Esophagus (tissue), 2 donors: ENCODE measurements around the gene OLFML2A. TPM values are rescaled to one million over a fixed set of nuclear protein-coding genes. Genes with fewer than 3 reads are reported as not detected.
"Not testable (repeated sequence)": the region's sequence is repeated elsewhere in the genome, so short reads cannot be mapped to it uniquely, and the experiment has no call there.

Experiments used
- H3K27ac ChIP-seq, 2 donors: one replicate each; pipeline ENCODE4 v1.5.1; 2013; ENCODE audit warnings: low read depth in 2 of 2, mild to moderate bottlenecking in 2 of 2, inconsistent platforms in 1 of 2, low read length in 1 of 2, moderate library complexity in 1 of 2
- H3K27me3 ChIP-seq, 2 donors: one replicate each; pipeline ENCODE4 v1.6.1; 2013; ENCODE audit warnings: low read length in 2 of 2, control low read depth in 1 of 2, mild to moderate bottlenecking in 1 of 2; ENCODE audit not compliant: insufficient read depth in 2 of 2, control insufficient read depth in 1 of 2
- H3K36me3 ChIP-seq, 2 donors: one replicate each; pipeline ENCODE4 v1.6.1; 2013; ENCODE audit warnings: low read length in 1 of 2; ENCODE audit not compliant: control insufficient read depth in 2 of 2, insufficient read depth in 2 of 2
- H3K4me1 ChIP-seq, 2 donors: one replicate each; pipeline ENCODE4 v1.6.1; 2013; ENCODE audit warnings: low read length in 1 of 2; ENCODE audit not compliant: control insufficient read depth in 2 of 2, insufficient read depth in 2 of 2
- H3K4me3 ChIP-seq, 2 donors: one replicate each; pipeline ENCODE4 v1.5.1; 2013; ENCODE audit warnings: low read length in 2 of 2, mild to moderate bottlenecking in 2 of 2, low read depth in 1 of 2, moderate library complexity in 1 of 2
- H3K9me3 ChIP-seq, 2 donors: one replicate each; pipeline ENCODE4 v1.6.1; 2013; ENCODE audit warnings: mild to moderate bottlenecking in 2 of 2, low read depth in 1 of 2, low read length in 1 of 2, moderate library complexity in 1 of 2; ENCODE audit not compliant: control insufficient read depth in 2 of 2, insufficient read depth in 1 of 2
- WGBS, 2 donors: extraction: QIAGEN DNeasy Blood & Tissue Kit; methylation state at CpG; one replicate each; pipeline ENCODE4 v1.1.7; 2013; 5-methylcytosine and 5-hydroxymethylcytosine counted together
- polyA plus RNA-seq, 2 donors: library from polyadenylated mRNA; stranded (reverse); fragments of 200-250 nt; gene quantifications; one replicate each; pipeline ENCODE4 v1.2.3, GENCODE V29; 2013
- donor health status: healthy with polysubstance abuse.
- donor health status: Bipolar disorder and iron deficiency.

Gene OLFML2A
- polyA plus RNA-seq, 2 donors = 3.7 to 5.2 TPM

- Histone ChIP-seq H3K9me3 (no peaks in the 10 kb centered on the region), H3K27ac (no peak overlapping the region), H3K4me1 (no peaks in the 10 kb centered on the region), H3K36me3 (no peaks in the 10 kb centered on the region), H3K4me3 (no peak overlapping the region), H3K27me3 (peaks cover 0 to 4% of the 10 kb centered on the region in 2 donors)
- 67 to 75% methylated on average over 2 of the region's 2 CpGs for WGBS, 2 donors
These were observed 9.1 kb upstream of the OLFML2A start for GRCh38 chr9:124767821-124768220.

GRCh38 chr9:124768334-124768733 lies 8.6 kb upstream of the OLFML2A start:
- 68 to 71% methylated on average over 3 of the region's 3 CpGs for WGBS, 2 donors
- H3K9me3 ChIP-seq = no peaks in the 10 kb centered on the region
- H3K4me3 ChIP-seq = no peak overlapping the region
- no peak overlapping the region for H3K27ac ChIP-seq
- H3K27me3 ChIP-seq = peaks cover 0 to 4% of the 10 kb centered on the region in 2 donors
- H3K4me1 ChIP-seq = no peaks in the 10 kb centered on the region
- H3K36me3 ChIP-seq = no peaks in the 10 kb centered on the region

GRCh38 chr9:124768750-124769548 lies 8.0 kb upstream of the OLFML2A start:
- Histone ChIP-seq H3K27ac (no peak overlapping the region), H3K4me1 (no peaks in the 10 kb centered on the region), H3K27me3 (peaks cover 0 to 4% of the 10 kb centered on the region in 2 donors), H3K4me3 (peak overlapping the region in 1 of 2 donors; percentile 67), H3K36me3 (no peaks in the 10 kb centered on the region), H3K9me3 (no peaks in the 10 kb centered on the region)
- WGBS, 2 donors = 25 to 31% methylated on average over 11 of the region's 11 CpGs

GRCh38 chr9:124769549-124770358 lies 7.2 kb upstream of the OLFML2A start:
- Histone ChIP-seq H3K9me3 (no peaks in the 10 kb centered on the region), H3K27ac (peak overlapping the region in 1 of 2 donors; percentile 14), H3K4me1 (no peaks in the 10 kb centered on the region), H3K27me3 (peaks cover 0 to 4% of the 10 kb centered on the region in 2 donors), H3K36me3 (no peaks in the 10 kb centered on the region), H3K4me3 (peak overlapping the region; percentile 52 to 67)
- WGBS, 2 donors = 4 to 6% methylated on average over 52 to 56 of the region's 56 CpGs

GRCh38 chr9:124770359-124771020 lies 6.4 kb upstream of the OLFML2A start:
- H3K4me3 ChIP-seq = peak overlapping the region; percentile 67 to 85
- H3K27me3 ChIP-seq = peaks cover 0 to 3% of the 10 kb centered on the region in 2 donors
- 1% methylated on average over 26 to 43 of the region's 43 CpGs for WGBS, 2 donors
- H3K4me1 ChIP-seq = no peaks in the 10 kb centered on the region
- H3K27ac ChIP-seq = peak overlapping the region in 1 of 2 donors; percentile 14
- no peaks in the 10 kb centered on the region for H3K36me3 ChIP-seq
- no peaks in the 10 kb centered on the region for H3K9me3 ChIP-seq

- Histone ChIP-seq H3K27me3 (peaks cover 0 to 2% of the 10 kb centered on the region in 2 donors), H3K36me3 (no peaks in the 10 kb centered on the region), H3K4me1 (no peaks in the 10 kb centered on the region), H3K27ac (peak within 1 kb of the TSS; percentile 47 to 52), H3K4me3 (peak within 1 kb of the TSS; percentile 68 to 85), H3K9me3 (no peaks in the 10 kb centered on the region)
- 0% methylated on average over 55 to 82 of the region's 82 CpGs for WGBS, 2 donors
These were observed 5.7 kb upstream of the OLFML2A start, which contains the start of gene NR6A1 for GRCh38 chr9:124771021-124771866. Gene NR6A1 (minus strand): TSS chr9:124771311.

- no peaks in the 10 kb centered on the region for H3K9me3 ChIP-seq
- peaks cover 0 to 3% of the 10 kb centered on the region in 2 donors for H3K4me1 ChIP-seq
- H3K27ac ChIP-seq = peak overlapping the region; percentile 47 to 52
- 20% methylated on average over 37 to 39 of the region's 39 CpGs for WGBS, 2 donors
- H3K27me3 ChIP-seq = peaks cover 0 to 2% of the 10 kb centered on the region in 2 donors
- H3K4me3 ChIP-seq = peak overlapping the region; percentile 46 to 68
- H3K36me3 ChIP-seq = no peaks in the 10 kb centered on the region
These were observed 4.9 kb upstream of the OLFML2A start for GRCh38 chr9:124771867-124772679.

- not testable (repeated sequence) for H3K4me1 ChIP-seq, H3K27ac ChIP-seq, H3K9me3 ChIP-seq, H3K4me3 ChIP-seq, H3K36me3 ChIP-seq, H3K27me3 ChIP-seq
- 86 to 88% methylated on average over 15 of the region's 15 CpGs for WGBS, 2 donors
These were observed 4.1 kb upstream of the OLFML2A start for GRCh38 chr9:124772877-124773276.
